Ishikawa (cell line): ENCODE results near the gene DLL1.

ENCODE experiments used
- CEBPB ChIP-seq: IDR thresholded peaks from 2 replicates; pipeline ENCODE4 v1.6.1; 2012
- CREB1 ChIP-seq: IDR thresholded peaks from 2 replicates; pipeline ENCODE4 v1.6.1; 2012; ENCODE audit warnings: low read depth
- EGR1 ChIP-seq: IDR thresholded peaks from 2 replicates; pipeline ENCODE4 v1.6.1; 2012
- EP300 ChIP-seq: IDR thresholded peaks from 2 replicates; pipeline ENCODE4 v1.6.1; 2012; ENCODE audit warnings: borderline replicate concordance
- FOXM1 ChIP-seq: IDR thresholded peaks from 2 replicates; pipeline ENCODE4 v1.6.1; 2012; ENCODE audit warnings: low read depth, borderline replicate concordance
- MAX ChIP-seq: IDR thresholded peaks from 2 replicates; pipeline ENCODE4 v1.6.1; 2012
- NFIC ChIP-seq: IDR thresholded peaks from 2 replicates; pipeline ENCODE4 v1.6.1; 2012
- RAD21 ChIP-seq: IDR thresholded peaks from 2 replicates; pipeline ENCODE4 v1.6.1; 2012; ENCODE audit warnings: low read depth
- REST ChIP-seq: IDR thresholded peaks from 2 replicates; pipeline ENCODE4 v1.6.1; 2012; ENCODE audit warnings: low read depth, mild to moderate bottlenecking
- TAF1 ChIP-seq: IDR thresholded peaks from 2 replicates; pipeline ENCODE4 v1.6.1; 2012; ENCODE audit warnings: low read depth, mild to moderate bottlenecking
- TCF12 ChIP-seq: IDR thresholded peaks from 2 replicates; pipeline ENCODE4 v1.6.1; 2012; ENCODE audit warnings: low read depth
- TEAD4 ChIP-seq: IDR thresholded peaks from 2 replicates; pipeline ENCODE4 v1.6.1; 2012
- USF1 ChIP-seq: IDR thresholded peaks from 2 replicates; pipeline ENCODE4 v1.6.1; 2012
- YY1 ChIP-seq: IDR thresholded peaks from 2 replicates; pipeline ENCODE4 v1.6.1; 2012; ENCODE audit warnings: low read depth
- ZBTB7A ChIP-seq: IDR thresholded peaks from 2 replicates; pipeline ENCODE4 v1.6.1; 2012; ENCODE audit warnings: low read depth

Gene DLL1

GRCh38 chr6:170290296-170291128, at the start of gene DLL1:
Gene DLL1, minus strand, starts transcription at chr6:170291078. Its CDS starts 939 bp downstream, at chr6:170290139.
- TF ChIP-seq NFIC (no peak), ZBTB7A (no peak), USF1 (no peak), RAD21 (no peak), REST (no peak), TAF1 (no peak), YY1 (no peak), EP300 (no peak), TEAD4 (no peak), CEBPB (no peak), FOXM1 (no peak), MAX (no peak), TCF12 (no peak), EGR1 (no peak), CREB1 (no peak)

- TF ChIP-seq EGR1, result no peak
- no peak for TF ChIP-seq YY1
- no peak for TF ChIP-seq TCF12
Observed at GRCh38 chr6:170329321-170329720, 38.4 kb upstream of the DLL1 start.

- TF ChIP-seq ZBTB7A (no peak), TAF1 (no peak), FOXM1 (no peak), RAD21 (no peak)
Observed at GRCh38 chr6:170317718-170318117, 26.8 kb upstream of the DLL1 start.

- TF ChIP-seq RAD21, result no peak
- TF ChIP-seq REST, result no peak
- TF ChIP-seq EGR1, result no peak
- no peak for TF ChIP-seq TAF1
- TF ChIP-seq USF1, result no peak
- TF ChIP-seq EP300, result no peak
- TF ChIP-seq TCF12, result no peak
- TF ChIP-seq FOXM1, result no peak
- no peak for TF ChIP-seq YY1
Observed at GRCh38 chr6:170317076-170317475, 26.2 kb upstream of the DLL1 start.

- TF ChIP-seq CREB1 (no peak), ZBTB7A (no peak), TEAD4 (no peak), RAD21 (no peak), REST (no peak), EP300 (no peak), EGR1 (no peak), YY1 (no peak), TCF12 (no peak), MAX (no peak), TAF1 (no peak), USF1 (no peak), CEBPB (no peak), NFIC (no peak), FOXM1 (no peak)
Observed at GRCh38 chr6:170316071-170316470, 25.2 kb upstream of the DLL1 start.
